Lower lobe of right lung (tissue), 2 donors: ENCODE data around the gene MYL1. TPM values are rescaled to one million over a fixed set of nuclear protein-coding genes. Genes with fewer than 3 reads are reported as not detected.
A peak's percentile ranks its signal among the peaks of the same experiment; 100 is the strongest.

Experiments
- ATAC-seq, 2 donors: fragments of 200-7000 bp; cut with Tn5 transposase; one replicate each; pipeline ENCODE4 v1.9.1; 2020 to 2022; ENCODE audit warnings: mild to moderate bottlenecking in 2 of 2, moderate library complexity in 2 of 2
- DNase-seq: peaks from one replicate; pipeline ENCODE4 v3.0.0-alpha.2; 2020
- H3K27ac ChIP-seq: fragments of 200-600 bp; one replicate; pipeline ENCODE4 v1.8.0; 2022
- H3K27me3 ChIP-seq: fragments of 200-600 bp; one replicate; pipeline ENCODE4 v1.8.0; 2022; ENCODE audit warnings: low read depth
- H3K36me3 ChIP-seq: fragments of 200-600 bp; one replicate; pipeline ENCODE4 v1.8.0; 2022; ENCODE audit warnings: mild to moderate bottlenecking
- H3K4me1 ChIP-seq: fragments of 200-600 bp; one replicate; pipeline ENCODE4 v1.8.0; 2022
- H3K4me3 ChIP-seq: fragments of 200-600 bp; one replicate; pipeline ENCODE4 v1.8.0; 2022; ENCODE audit warnings: mild to moderate bottlenecking
- H3K9me3 ChIP-seq: fragments of 200-600 bp; one replicate; pipeline ENCODE4 v1.8.0; 2022
- CTCF ChIP-seq: fragments of 200-600 bp; IDR thresholded peaks from one replicate; pipeline ENCODE4 v1.8.0; 2022; ENCODE audit warnings: antibody characterized with exemption, mild to moderate bottlenecking
- intact Hi-C: fragments of 100-400 bp; cut with DNase I; formaldehyde crosslinking; loops from one replicate; pipeline ENCODE4 v1.11.0; 2022
- total RNA-seq: library from RNA; stranded (reverse); fragmentation: NEBNext Ultra II Directional; extraction: Animal tissue kit (Norgen Biotek cat#: 25700); gene quantifications from one replicate; pipeline ENCODE4 v1.2.1, GENCODE V29; 2021
- donor health status: DM: no; HTN: yes; CAD: no; lungs with severe emphysema.

The MYL1 gene
- total RNA-seq, 1 donor from 2014 or later = not detected

DNA sequence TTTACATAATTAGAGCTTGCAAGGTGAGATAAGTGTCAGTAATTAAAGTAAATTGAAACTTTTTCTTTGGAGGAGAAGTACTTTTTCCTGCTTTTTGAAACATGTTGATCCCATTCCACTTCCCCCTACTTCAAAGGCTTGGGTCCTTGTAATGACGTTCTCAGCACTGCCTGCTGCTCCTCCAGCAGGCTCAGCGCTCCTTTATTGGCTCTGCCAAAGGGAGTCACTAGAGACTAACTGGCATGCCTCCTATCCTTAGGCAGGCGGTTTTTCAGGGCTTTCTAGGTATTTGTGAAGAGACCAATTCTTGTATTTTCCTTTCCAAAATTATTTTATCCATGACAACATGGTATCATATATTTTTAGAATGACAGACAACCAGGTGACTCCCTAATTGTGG lies 45.8 kb downstream of the MYL1 start:
- no peak overlapping the region for H3K27ac ChIP-seq
- H3K36me3 ChIP-seq = no peaks in the 10 kb centered on the region
- no peaks in the 10 kb centered on the region for H3K4me1 ChIP-seq
- TF ChIP-seq CTCF = no peak
- ATAC-seq (peak; percentile 62 to 90), DNase-seq (no peak)
- intact Hi-C loops = no loop called here
- no peak overlapping the region for H3K4me3 ChIP-seq
- H3K27me3 ChIP-seq = no peaks in the 10 kb centered on the region
- H3K9me3 ChIP-seq = no peaks in the 10 kb centered on the region

DNA sequence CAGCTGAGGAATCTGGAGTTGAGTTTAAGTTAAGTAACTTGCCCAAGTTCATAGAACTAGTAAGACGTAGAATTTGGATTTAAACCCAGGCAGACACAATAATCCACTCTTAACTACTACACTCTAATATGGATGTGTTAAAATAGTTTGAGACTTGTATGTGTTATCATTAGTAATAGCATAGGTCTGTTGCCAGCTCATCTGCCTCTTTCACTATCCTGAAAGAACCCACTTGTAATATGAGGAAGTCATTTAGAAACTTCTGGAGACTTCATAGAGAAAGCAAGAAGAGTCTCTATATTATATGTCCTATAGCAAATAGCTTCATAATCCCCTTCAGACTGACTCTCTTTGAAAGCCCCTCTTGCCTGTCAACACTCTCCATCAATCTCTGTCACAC lies 46.7 kb downstream of the MYL1 start:
- Histone ChIP-seq H3K4me1 (no peaks in the 10 kb centered on the region), H3K27ac (no peak overlapping the region), H3K9me3 (no peaks in the 10 kb centered on the region), H3K27me3 (no peaks in the 10 kb centered on the region), H3K4me3 (no peak overlapping the region), H3K36me3 (no peaks in the 10 kb centered on the region)
- intact Hi-C loops = no loop called here
- ATAC-seq (no peak), DNase-seq (no peak)
- TF ChIP-seq CTCF = no peak

- DNase-seq (no peak), ATAC-seq (no peak)
- Histone ChIP-seq H3K27me3 (no peaks in the 10 kb centered on the region), H3K4me1 (no peaks in the 10 kb centered on the region), H3K36me3 (no peaks in the 10 kb centered on the region), H3K9me3 (no peaks in the 10 kb centered on the region), H3K27ac (no peak overlapping the region), H3K4me3 (no peak overlapping the region)
- intact Hi-C loops = no loop called here
- no peak for TF ChIP-seq CTCF
Observed at GRCh38 chr2:210267698-210268097, 47.3 kb downstream of the MYL1 start.

GRCh38 chr2:210264282-210264681 lies 50.7 kb downstream of the MYL1 start:
- H3K9me3 ChIP-seq = no peaks in the 10 kb centered on the region
- intact Hi-C loops = no loop called here
- no peaks in the 10 kb centered on the region for H3K27me3 ChIP-seq
- no peaks in the 10 kb centered on the region for H3K4me1 ChIP-seq
- H3K27ac ChIP-seq = no peak overlapping the region
- no peak for TF ChIP-seq CTCF
- H3K4me3 ChIP-seq = no peak overlapping the region
- peak; percentile 43 to 51 for ATAC-seq
- H3K36me3 ChIP-seq = no peaks in the 10 kb centered on the region
- no peak for DNase-seq

DNA sequence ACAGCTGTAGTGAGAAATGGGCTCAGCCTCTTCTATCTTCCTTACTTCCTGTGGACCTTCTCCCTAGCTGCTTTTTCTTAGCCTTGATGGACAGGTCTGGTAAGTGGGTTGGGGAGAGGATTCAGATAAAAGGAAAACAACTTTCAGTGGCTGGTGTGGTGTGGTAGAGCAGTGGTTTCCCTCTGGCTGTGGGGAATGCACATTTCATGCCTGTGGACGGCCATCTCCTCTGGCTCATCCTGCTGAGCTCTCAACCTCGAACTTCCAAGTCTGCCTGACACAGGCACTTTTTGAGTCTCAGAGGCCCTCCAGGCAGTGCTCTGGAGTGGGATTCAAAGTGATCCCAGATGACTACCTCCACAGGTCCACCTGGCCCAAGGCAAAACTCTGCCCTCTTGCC lies 51.1 kb downstream of the MYL1 start:
- Histone ChIP-seq H3K27ac (no peak overlapping the region), H3K9me3 (no peaks in the 10 kb centered on the region), H3K36me3 (no peaks in the 10 kb centered on the region), H3K4me3 (no peak overlapping the region), H3K27me3 (no peaks in the 10 kb centered on the region), H3K4me1 (no peaks in the 10 kb centered on the region)
- TF ChIP-seq CTCF = no peak
- no peak for DNase-seq
- peak; percentile 23 to 35 for ATAC-seq
- intact Hi-C loops = no loop called here

GRCh38 chr2:210262036-210262435 lies 52.9 kb downstream of the MYL1 start:
- H3K4me1 ChIP-seq = no peaks in the 10 kb centered on the region
- H3K27me3 ChIP-seq = no peaks in the 10 kb centered on the region
- DNase-seq (no peak), ATAC-seq (no peak)
- no peaks in the 10 kb centered on the region for H3K9me3 ChIP-seq
- intact Hi-C loops = no loop called here
- no peak overlapping the region for H3K27ac ChIP-seq
- no peak overlapping the region for H3K4me3 ChIP-seq
- TF ChIP-seq CTCF = no peak
- H3K36me3 ChIP-seq = no peaks in the 10 kb centered on the region
